Retinal pigment epithelial cell (primary cell): ENCODE measurements around the gene BEST1.
A peak's percentile ranks its signal among the peaks of the same experiment; 100 is the strongest.

Experiments
- DNase-seq: peaks from one replicate; pipeline ENCODE4 v3.0.0-alpha.2; 2010; ENCODE audit warnings: low read depth
- H3K4me3 ChIP-seq: 2 replicates; pipeline ENCODE4 v1.5.1; 2011; ENCODE audit warnings: mild to moderate bottlenecking, low read length, control low read depth, moderate library complexity
- TF ChIP-seq, protein P1 (sequence below): conservative IDR thresholded peaks from 2 replicates; pipeline ENCODE4 v1.5.1; 2011; ENCODE audit warnings: low read depth, low read length, control low read depth, inconsistent platforms

Gene BEST1

DNA sequence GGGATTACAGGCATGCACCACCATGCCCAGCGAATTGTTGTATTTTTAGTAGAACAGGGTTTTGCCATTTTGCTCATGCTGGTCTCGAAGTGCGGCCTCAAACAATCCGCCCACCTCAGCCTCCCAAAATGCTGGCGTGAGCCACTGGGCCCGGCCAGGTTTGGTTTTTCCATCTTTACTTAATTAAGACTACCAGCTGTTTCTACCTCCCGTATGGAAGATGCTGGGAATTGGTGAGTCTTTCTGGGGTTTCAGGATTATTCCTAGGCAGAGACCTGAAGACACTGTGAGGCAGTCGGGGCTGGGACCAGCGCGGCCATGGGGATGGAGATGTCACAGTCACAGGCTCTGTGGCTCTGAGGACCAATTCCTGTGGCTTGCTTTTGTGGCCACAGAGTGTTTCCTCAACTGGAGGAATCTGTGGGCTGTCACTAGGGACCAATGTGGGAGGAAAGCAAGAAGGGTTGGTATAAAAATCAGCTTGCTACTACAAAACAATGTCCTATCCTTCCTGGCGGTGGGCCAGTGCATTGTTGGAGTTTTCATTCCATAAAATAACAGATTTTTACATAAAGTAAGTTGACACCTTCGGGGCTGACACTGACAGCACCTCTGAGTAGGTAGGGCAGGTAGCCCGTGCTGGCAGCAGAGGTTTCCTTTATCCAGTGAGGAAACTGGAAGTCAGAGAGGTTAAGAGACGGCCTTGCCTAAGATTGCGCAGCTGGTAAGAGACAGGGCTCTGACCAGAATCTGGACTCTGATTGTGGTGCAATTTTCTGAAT, 25.7 kb downstream of the BEST1 start:
- TF ChIP-seq, protein P1, sequence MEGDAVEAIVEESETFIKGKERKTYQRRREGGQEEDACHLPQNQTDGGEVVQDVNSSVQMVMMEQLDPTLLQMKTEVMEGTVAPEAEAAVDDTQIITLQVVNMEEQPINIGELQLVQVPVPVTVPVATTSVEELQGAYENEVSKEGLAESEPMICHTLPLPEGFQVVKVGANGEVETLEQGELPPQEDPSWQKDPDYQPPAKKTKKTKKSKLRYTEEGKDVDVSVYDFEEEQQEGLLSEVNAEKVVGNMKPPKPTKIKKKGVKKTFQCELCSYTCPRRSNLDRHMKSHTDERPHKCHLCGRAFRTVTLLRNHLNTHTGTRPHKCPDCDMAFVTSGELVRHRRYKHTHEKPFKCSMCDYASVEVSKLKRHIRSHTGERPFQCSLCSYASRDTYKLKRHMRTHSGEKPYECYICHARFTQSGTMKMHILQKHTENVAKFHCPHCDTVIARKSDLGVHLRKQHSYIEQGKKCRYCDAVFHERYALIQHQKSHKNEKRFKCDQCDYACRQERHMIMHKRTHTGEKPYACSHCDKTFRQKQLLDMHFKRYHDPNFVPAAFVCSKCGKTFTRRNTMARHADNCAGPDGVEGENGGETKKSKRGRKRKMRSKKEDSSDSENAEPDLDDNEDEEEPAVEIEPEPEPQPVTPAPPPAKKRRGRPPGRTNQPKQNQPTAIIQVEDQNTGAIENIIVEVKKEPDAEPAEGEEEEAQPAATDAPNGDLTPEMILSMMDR, result no peak
- no peak overlapping the region for H3K4me3 ChIP-seq
- DNase-seq, result no peak

DNA sequence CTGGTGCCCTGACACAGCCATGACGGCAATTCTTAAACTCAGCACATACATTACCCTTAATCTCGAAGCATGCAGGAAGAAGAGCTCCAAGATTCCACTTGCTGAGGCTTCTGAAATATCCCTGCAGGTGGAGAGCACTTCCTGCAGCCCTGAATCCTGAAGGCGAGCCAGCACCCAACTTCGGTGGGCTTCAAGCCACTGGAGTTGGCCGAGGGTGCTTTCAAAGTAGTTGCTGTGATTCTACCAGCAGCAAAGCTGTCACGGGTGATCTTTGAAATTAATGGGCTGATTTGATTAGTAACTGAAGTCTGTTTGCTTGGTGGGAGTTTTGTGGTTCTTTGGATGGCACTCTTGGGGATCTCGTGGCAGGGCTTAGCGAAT, 26.3 kb downstream of the BEST1 start:
- TF ChIP-seq, protein P1, result no peak
- no peak overlapping the region for H3K4me3 ChIP-seq
- DNase-seq, result no peak

DNA sequence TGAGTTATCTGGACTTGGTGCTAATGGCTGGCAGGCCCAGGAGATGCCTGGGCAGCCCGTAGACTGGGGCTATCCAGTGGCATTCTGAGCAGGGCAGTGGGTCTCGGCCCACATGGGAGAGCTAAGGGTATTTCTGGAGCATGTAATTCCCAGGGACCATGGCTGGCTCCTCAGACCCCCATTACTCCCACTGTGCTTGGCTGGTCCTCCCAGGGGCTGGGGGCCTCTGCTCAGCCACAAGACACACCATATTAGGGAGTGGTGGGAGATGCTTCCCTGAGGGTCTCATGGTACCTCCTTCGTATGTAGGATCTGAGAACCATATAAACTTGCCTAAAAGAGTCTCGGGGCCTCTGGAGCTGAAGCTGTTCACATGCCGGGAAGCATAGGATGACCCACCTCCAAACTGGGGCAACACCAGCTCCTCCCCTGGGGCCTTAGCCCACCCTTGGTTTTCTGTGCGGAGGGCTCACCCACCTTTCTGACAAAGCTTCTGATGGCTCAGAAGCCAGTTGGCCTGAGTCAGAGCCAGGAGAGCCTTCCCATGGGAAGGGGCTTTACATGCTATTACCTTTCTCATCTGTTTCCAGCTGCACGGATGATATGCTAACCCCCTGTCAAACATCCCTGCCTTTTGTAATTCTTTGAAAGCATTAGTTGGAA, 26.8 kb downstream of the BEST1 start:
- TF ChIP-seq, protein P1, result no peak

DNA sequence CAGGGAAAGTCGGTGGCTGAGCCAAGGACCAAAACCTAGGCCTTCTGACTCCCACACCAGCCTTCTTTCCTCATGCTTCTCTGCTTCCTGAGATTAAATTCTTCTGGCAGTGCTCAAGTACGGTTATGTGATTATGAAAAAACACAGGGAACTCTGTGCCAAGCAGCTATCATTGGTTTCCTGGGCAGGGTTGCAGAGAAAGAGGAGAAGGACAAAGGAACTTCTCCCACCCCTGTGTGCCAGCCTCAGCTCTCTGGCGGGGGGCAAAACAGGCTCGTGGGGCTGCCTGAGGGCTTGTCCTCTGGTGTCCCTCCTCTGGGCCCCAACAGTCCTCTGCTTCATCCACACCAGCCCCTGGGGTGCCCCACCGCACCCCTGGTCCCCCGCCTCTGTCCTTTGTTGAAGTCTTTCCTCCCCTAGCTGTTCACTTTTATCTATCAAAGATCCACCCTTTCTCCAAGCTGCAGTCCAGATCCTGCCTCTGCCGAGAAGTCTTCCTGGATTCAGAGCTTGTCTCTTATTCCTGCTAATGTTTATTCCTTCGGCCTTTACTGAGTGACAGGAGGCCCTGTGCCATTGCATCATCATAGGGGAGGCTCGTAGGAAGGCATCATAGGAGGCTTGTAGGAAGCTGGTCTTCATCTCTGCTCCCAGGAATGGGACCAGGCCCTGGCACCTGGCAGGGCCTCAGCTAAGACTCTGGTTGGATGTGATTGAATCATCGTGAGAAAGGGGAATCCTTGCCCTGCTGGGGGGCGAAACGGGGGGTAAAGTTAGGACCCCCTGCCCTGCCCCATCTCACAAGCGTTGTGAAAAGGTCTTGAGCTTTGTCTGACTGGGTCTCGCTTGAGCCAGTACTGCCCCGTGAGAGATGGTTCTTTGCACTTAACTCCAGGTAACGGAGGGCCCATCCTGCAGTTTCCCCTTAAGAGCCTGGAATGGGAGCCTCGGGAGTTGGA, 28.8 kb downstream of the BEST1 start:
- TF ChIP-seq, protein P1, result no peak
- no peak overlapping the region for H3K4me3 ChIP-seq
- DNase-seq, result peak; percentile 75

More for the DNA sequence above, 26.8 kb downstream of the BEST1 start:
- H3K4me3 ChIP-seq, result no peak overlapping the region
- no peak for DNase-seq

DNA sequence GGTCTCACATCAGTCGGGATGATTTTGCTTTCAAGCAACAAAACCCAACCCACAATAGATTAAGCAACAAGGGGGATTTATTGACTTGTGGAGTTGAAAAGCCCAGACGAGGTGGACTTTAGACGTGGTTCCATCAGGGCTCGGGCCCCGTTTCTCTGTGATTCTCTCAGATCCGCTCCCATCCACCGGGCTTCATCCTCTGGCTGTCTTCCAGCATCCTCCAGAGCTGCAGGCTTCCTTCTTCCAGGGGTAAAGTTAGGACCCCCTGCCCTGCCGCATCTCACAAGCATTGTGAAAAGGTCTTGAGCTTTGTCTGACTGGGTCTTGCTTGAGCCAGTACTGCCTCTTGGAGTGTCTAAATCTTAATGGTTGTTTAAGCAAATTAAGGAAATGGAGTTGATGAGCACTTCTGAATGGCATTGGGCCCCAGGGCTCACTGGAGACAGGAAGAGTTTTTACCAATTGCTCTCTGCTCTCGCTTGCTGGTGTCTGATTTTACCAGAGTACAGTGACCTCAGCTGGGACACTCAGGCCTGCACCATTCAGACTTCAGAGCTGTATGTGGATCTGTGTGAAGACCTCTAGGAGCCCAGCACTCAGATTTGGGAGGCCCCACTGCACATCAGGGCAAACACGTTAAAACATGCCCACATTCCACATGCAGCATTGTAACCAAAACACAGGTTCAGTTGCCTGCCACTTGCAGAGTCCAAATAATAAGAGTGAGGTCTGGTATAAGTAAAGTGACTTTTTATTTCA, 30.8 kb downstream of the BEST1 start:
- DNase-seq, result no peak
- H3K4me3 ChIP-seq, result no peak overlapping the region
- TF ChIP-seq, protein P1, result no peak

DNA sequence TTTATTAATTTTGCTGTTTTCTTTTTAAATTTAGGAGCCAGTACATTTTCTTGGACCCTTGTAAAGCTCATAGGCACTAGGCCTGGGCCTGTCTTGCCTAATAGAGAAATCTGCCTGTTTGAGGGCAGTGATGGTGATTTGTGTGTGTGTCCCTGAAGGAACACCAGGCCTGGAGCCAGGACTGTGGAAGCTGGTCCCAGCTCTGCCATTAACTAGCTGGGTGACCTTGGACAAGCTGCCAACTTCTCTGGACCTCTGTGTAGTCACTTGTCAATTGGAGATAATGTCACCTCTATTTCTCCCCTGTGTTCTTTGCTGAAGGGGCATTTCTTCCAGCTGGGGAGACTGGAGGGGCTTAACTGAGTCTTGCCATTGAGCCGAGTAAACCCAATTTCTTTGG, 33.3 kb downstream of the BEST1 start:
- DNase-seq, result no peak
- TF ChIP-seq, protein P1, result no peak
- H3K4me3 ChIP-seq, result no peak overlapping the region
